ENCODE data around the gene TDRD7.

Gene TDRD7

GRCh38 chr9:97527626-97528528, 116.0 kb downstream of the TDRD7 start:
- no peak for DNase-seq (ENCODE audit: low spot score)

GRCh38 chr9:97528529-97529230, 116.8 kb downstream of the TDRD7 start:
- no peak for DNase-seq (ENCODE audit: low spot score)

- DNase-seq (ENCODE audit: low spot score) = no peak
These were observed 117.6 kb downstream of the TDRD7 start for GRCh38 chr9:97529363-97530076.

GRCh38 chr9:97531888-97532376, 120.0 kb downstream of the TDRD7 start:
- no peak for DNase-seq (ENCODE audit: low spot score)

GRCh38 chr9:97534185-97534584, 122.3 kb downstream of the TDRD7 start:
- no peak for DNase-seq (ENCODE audit: low spot score)

- no peak for DNase-seq (ENCODE audit: low spot score)
These were observed 123.2 kb downstream of the TDRD7 start for GRCh38 chr9:97534961-97535594.

GRCh38 chr9:97535771-97536170, 123.9 kb downstream of the TDRD7 start:
- no peak for DNase-seq (ENCODE audit: low spot score)

- no peak for DNase-seq (ENCODE audit: low spot score)
These were observed 124.6 kb downstream of the TDRD7 start for GRCh38 chr9:97536480-97536879.

GRCh38 chr9:97543561-97543960, 131.7 kb downstream of the TDRD7 start:
- no peak for DNase-seq (ENCODE audit: low spot score)

- DNase-seq (ENCODE audit: low spot score) = no peak
These were observed 133.6 kb downstream of the TDRD7 start for GRCh38 chr9:97545486-97545885.
